Naive thymus-derived CD4-positive, alpha-beta T cell (primary cell): ENCODE results near the gene IDS. TPM values are rescaled to one million over a fixed set of nuclear protein-coding genes. Genes with fewer than 3 reads are reported as not detected.
"Not testable (repeated sequence)": the region's sequence is repeated elsewhere in the genome, so short reads cannot be mapped to it uniquely, and the experiment has no call there.

Experiments
- ATAC-seq: fragments of 150-1000 bp; cut with Tn5 transposase; 2 replicates; pipeline ENCODE4 v1.10.0; 2021; ENCODE audit warnings: mild to moderate bottlenecking, moderate library complexity
- CTCF ChIA-PET: fragments of 350-600 bp; sonication (Branson Sonifier 250); formaldehyde crosslinking; loops from one replicate; lab custom pipeline; 2021; ENCODE audit warnings: antibody characterized with exemption; lab: Charles Lee
- POLR2A ChIA-PET: fragments of 350-600 bp; sonication (Branson Sonifier 250); formaldehyde crosslinking; loops from one replicate; lab custom pipeline; 2021; ENCODE audit warnings: antibody characterized with exemption, inconsistent platforms; lab: Charles Lee
- DNase-seq, 9 donors: peaks; one replicate each; pipeline versions ENCODE4 v3.0.0 to v3.0.0-alpha.2; 2020 to 2022; ENCODE audit warnings: mixed read lengths in 1 of 9
- H3K27ac ChIP-seq: one replicate; pipeline ENCODE4 v1.7.0; 2013; ENCODE audit warnings: mild to moderate bottlenecking, low read depth, low read length, moderate library complexity
- H3K27me3 ChIP-seq, 2 donors: one replicate each; pipeline ENCODE4 v1.7.0; 2013; ENCODE audit warnings: low read length in 2 of 2, mild to moderate bottlenecking in 2 of 2, moderate library complexity in 2 of 2; ENCODE audit not compliant: control insufficient read depth in 2 of 2, insufficient read depth in 2 of 2
- H3K36me3 ChIP-seq, 3 experiments: 1 replicate in 2 of 3; 2 replicates in 1 of 3; pipeline ENCODE4 v1.7.0; 2013; ENCODE audit warnings: low read length in 3 of 3, mild to moderate bottlenecking in 3 of 3, moderate library complexity in 1 of 3; ENCODE audit not compliant: insufficient read depth in 3 of 3, control insufficient read depth in 2 of 3
- H3K4me1 ChIP-seq, 2 donors: one replicate each; pipeline ENCODE4 v1.7.0; 2013; ENCODE audit warnings: low read length in 2 of 2, mild to moderate bottlenecking in 2 of 2, moderate library complexity in 1 of 2; ENCODE audit not compliant: control insufficient read depth in 2 of 2, insufficient read depth in 2 of 2
- H3K4me3 ChIP-seq: 2 replicates; pipeline ENCODE4 v1.7.0; 2013; ENCODE audit warnings: mild to moderate bottlenecking, low read length
- H3K9me3 ChIP-seq, 3 experiments: 1 replicate in 2 of 3; 2 replicates in 1 of 3; pipeline ENCODE4 v1.7.0; 2013; ENCODE audit warnings: low read length in 3 of 3; ENCODE audit not compliant: control insufficient read depth in 2 of 3
- H3K27ac Mint-ChIP-seq, 9 donors: one replicate each; pipeline ENCODE4 v1.8.0; 2020 to 2022; ENCODE audit warnings: mixed read lengths in 9 of 9, mild to moderate bottlenecking in 8 of 9, moderate library complexity in 5 of 9, inconsistent platforms in 2 of 9
- H3K27me3 Mint-ChIP-seq, 5 donors: one replicate each; pipeline ENCODE4 v1.8.0; 2021 to 2022; ENCODE audit warnings: mixed read lengths in 5 of 5, mild to moderate bottlenecking in 1 of 5
- H3K36me3 Mint-ChIP-seq, 5 donors: one replicate each; pipeline ENCODE4 v1.8.0; 2020 to 2022; ENCODE audit warnings: mixed read lengths in 5 of 5, mild to moderate bottlenecking in 3 of 5, inconsistent platforms in 1 of 5
- H3K4me1 Mint-ChIP-seq, 7 donors: one replicate each; pipeline ENCODE4 v1.8.0; 2020 to 2022; ENCODE audit warnings: mixed read lengths in 7 of 7, mild to moderate bottlenecking in 3 of 7, inconsistent platforms in 1 of 7
- H3K4me3 Mint-ChIP-seq, 10 donors: one replicate each; pipeline ENCODE4 v1.8.0; 2020 to 2022; ENCODE audit warnings: mild to moderate bottlenecking in 10 of 10, mixed read lengths in 10 of 10, moderate library complexity in 6 of 10, inconsistent platforms in 2 of 10
- H3K9me3 Mint-ChIP-seq, 11 donors: one replicate each; pipeline ENCODE4 v1.8.0; 2020 to 2022; ENCODE audit warnings: mixed read lengths in 11 of 11, mild to moderate bottlenecking in 4 of 11, inconsistent platforms in 1 of 11, moderate library complexity in 1 of 11
- intact Hi-C, 2 donors: fragments of 100-400 bp; cut with micrococcal nuclease; formaldehyde crosslinking; loops; one replicate each; pipeline ENCODE4 v1.15.1; 2023
- polyA plus RNA-seq, 2 donors: library from polyadenylated mRNA; unstranded; fragments of 300-500 nt; fragmentation: Illumina TruSeq; gene quantifications; one replicate each; pipeline ENCODE4 v1.2.3, GENCODE V29; 2021
- total RNA-seq, 6 experiments: library from RNA in 5 of 6; stranded (reverse) in 5 of 6; gene quantifications; 1 replicate in 5 of 6; 2 replicates in 1 of 6; pipeline ENCODE4 v1.2.3 and lab custom pipeline; 2021 to 2026

IDS gene
- total and polyA plus RNA-seq, 7 experiments from 2014 or later: 73.1 to 317 (median 131) TPM

- Mint-ChIP-seq H3K36me3 (peaks cover 0 to 10% (median 0%) of the 10 kb centered on the region in 5 donors), H3K4me1 (peaks cover 14 to 38% (median 23%) of the 10 kb centered on the region in 7 donors), H3K9me3 (no peaks in the 10 kb centered on the region), H3K4me3 (peak overlapping the region; percentile 86 to 100 (median 91)), H3K27me3 (peaks cover 0 to 10% (median 0%) of the 10 kb centered on the region in 5 donors), H3K27ac (peak overlapping the region; percentile 87 to 98 (median 94))
- H3K36me3 ChIP-seq: peaks cover 0 to 25% (median 9%) of the 10 kb centered on the region in 3 experiments
- intact Hi-C loops: loop anchor here (1.0 to 10.0 kb wide), 13 partner anchors 15 to 1594 kb away; partner anchors contain the start of genes FMR1 (in 2 of the 2), TMEM185A (in 2 of the 2), CD99L2 (in 1 of the 2) and EOLA2 (in 1 of the 2)
- peak overlapping the region; percentile 98 for H3K27ac ChIP-seq
- DNase-seq (peak in 1 of 9 donors; percentile 10), ATAC-seq (no peak)
- H3K4me3 ChIP-seq: peak overlapping the region; percentile 72
- H3K9me3 ChIP-seq: no peaks in the 10 kb centered on the region
- no peaks in the 10 kb centered on the region for H3K27me3 ChIP-seq
- POLR2A ChIA-PET: interaction anchor here (0.6 to 3.7 kb wide), 8 partner anchors 8 to 1595 kb away, joined by 3 to 33 read pairs (median 4); partner anchors contain the start of genes EOLA1 and EOLA2
- CTCF ChIA-PET: interaction anchor here (1.0 kb wide), 1 partner anchor 22 kb away, joined by 5 read pairs; no protein-coding TSS in a partner anchor
- peaks cover 6 to 13% of the 10 kb centered on the region in 2 donors for H3K4me1 ChIP-seq
These were observed 565 bp upstream of the IDS start for GRCh38 chrX:149505671-149506070.

DNA sequence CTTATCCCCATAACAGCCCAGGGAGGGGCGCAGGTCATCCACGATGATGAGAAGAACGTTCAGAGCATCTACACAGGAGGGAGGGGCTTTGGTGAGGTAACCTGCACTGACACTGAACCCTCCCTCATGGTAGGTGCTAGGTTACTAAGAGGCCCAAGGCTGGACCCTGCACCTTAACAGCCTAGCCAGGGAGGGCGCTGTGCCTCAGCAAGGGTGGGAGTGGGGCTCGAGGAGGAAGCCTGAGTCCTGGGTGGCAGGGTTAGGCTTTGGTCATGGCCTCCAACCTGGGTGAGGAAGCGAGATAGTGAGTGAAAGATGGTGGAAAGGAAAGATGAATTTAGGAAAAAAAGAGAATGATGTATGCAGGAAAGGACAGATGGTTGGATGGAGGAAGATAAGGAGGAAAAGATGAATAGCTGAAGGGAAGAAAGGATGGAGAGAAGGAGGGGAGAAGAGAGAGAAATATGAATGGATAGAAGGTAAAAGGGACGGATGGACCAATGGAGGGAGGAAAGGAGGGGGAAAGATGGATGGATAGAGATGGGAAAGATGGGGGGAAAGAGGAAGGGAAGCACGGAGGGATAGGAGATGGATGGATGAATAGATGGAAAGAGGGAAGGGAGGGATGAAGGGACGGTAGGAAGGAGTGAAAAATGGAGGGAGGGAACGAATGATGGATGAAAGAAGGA lies 736 bp downstream of the IDS start:
- peaks cover 0 to 17% (median 0%) of the 10 kb centered on the region in 5 donors for H3K36me3 Mint-ChIP-seq
- no peaks in the 10 kb centered on the region for H3K9me3 Mint-ChIP-seq
- POLR2A ChIA-PET: interaction anchor here (0.7 to 3.7 kb wide), 6 partner anchors 13 to 435 kb away, joined by 3 to 33 read pairs (median 6); partner anchors contain the start of genes EOLA1 and EOLA2
- CTCF ChIA-PET: interaction anchor here (0.9 to 1.4 kb wide), 2 partner anchors 35 to 36 kb away, joined by 3 to 9 read pairs; partner anchors contain the start of gene EOLA1
- Histone ChIP-seq H3K9me3 (no peaks in the 10 kb centered on the region), H3K27me3 (no peaks in the 10 kb centered on the region), H3K27ac (peak overlapping the region; percentile 98), H3K4me1 (peaks cover 6 to 13% of the 10 kb centered on the region in 2 donors), H3K36me3 (peaks cover 0 to 35% (median 9%) of the 10 kb centered on the region in 3 experiments), H3K4me3 (peak overlapping the region; percentile 72)
- peak; percentile 32 to 67 (median 58) for DNase-seq
- H3K4me1 Mint-ChIP-seq: peaks cover 14 to 44% (median 23%) of the 10 kb centered on the region in 7 donors
- peak overlapping the region; percentile 87 to 98 (median 94) for H3K27ac Mint-ChIP-seq
- peaks cover 0 to 7% (median 0%) of the 10 kb centered on the region in 5 donors for H3K27me3 Mint-ChIP-seq
- peak overlapping the region; percentile 86 to 100 (median 91) for H3K4me3 Mint-ChIP-seq
- intact Hi-C loops: loop anchor here (2.0 to 10.0 kb wide), 9 partner anchors 16 to 1590 kb away; partner anchors contain the start of genes TMEM185A (in 2 of the 2), CD99L2 (in 1 of the 2), EOLA2 (in 1 of the 2) and FMR1 (in 1 of the 2)
- peak; percentile 58 for ATAC-seq

- ChIA-PET POLR2A (interaction anchor here (3.7 kb wide), 1 partner anchor 37 kb away, joined by 33 read pairs; the partner anchor contains the start of gene EOLA1), CTCF (interaction anchor here (0.9 to 1.4 kb wide), 2 partner anchors 36 to 37 kb away, joined by 3 to 9 read pairs; partner anchors contain the start of gene EOLA1)
- H3K9me3 Mint-ChIP-seq, H3K27me3 Mint-ChIP-seq, H3K9me3 ChIP-seq, H3K27me3 ChIP-seq: not testable (repeated sequence)
- Mint-ChIP-seq H3K4me1 (peaks cover 14 to 44% (median 23%) of the 10 kb centered on the region in 7 donors), H3K4me3 (peak overlapping the region in 9 of 10 donors; percentile 21 to 100 (median 71)), H3K36me3 (peaks cover 0 to 17% (median 0%) of the 10 kb centered on the region in 5 donors), H3K27ac (peak overlapping the region; percentile 22 to 98 (median 94))
- Histone ChIP-seq H3K36me3 (peaks cover 0 to 36% (median 12%) of the 10 kb centered on the region in 3 experiments), H3K4me1 (peaks cover 6 to 13% of the 10 kb centered on the region in 2 donors), H3K4me3 (peak overlapping the region; percentile 72), H3K27ac (peak overlapping the region; percentile 98)
- DNase-seq (peak in 8 of 9 donors; percentile 28 to 80 (median 64)), ATAC-seq (peak; percentile 71)
- intact Hi-C loops: loop anchor here (10.0 kb wide), 6 partner anchors 131 to 1589 kb away; partner anchors contain the start of genes CD99L2 (in 1 of the 2), EOLA2 (in 1 of the 2), FMR1 (in 1 of the 2) and MAMLD1 (in 1 of the 2)
These were observed 1.7 kb downstream of the IDS start for GRCh38 chrX:149503446-149503845.

DNA sequence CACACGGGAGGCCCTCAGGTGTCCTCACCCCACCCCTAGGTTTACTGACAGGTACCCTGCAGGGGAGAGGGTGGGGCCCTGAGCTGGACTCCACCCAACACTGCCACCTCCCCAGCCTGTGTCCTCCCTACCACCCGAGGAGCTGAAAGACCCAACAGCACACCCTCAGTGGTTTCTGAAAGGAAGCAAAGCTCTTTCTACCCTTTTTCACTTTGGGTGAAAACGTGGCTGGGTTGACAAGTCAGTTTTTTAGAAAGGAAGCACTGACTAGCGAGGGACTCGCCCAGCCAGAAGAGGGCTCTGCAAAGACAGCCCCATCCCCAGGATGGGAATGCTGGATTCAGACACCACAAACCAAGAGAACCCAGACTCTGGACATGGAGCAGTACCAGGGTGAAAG lies 2.2 kb downstream of the IDS start:
- Histone ChIP-seq H3K27ac (peak overlapping the region; percentile 68), H3K36me3 (peaks cover 0 to 41% (median 17%) of the 10 kb centered on the region in 3 experiments), H3K4me1 (peaks cover 6 to 13% of the 10 kb centered on the region in 2 donors)
- peak overlapping the region in 1 of 10 donors; percentile 55 for H3K4me3 Mint-ChIP-seq
- ATAC-seq, H3K27me3 Mint-ChIP-seq, H3K9me3 Mint-ChIP-seq, CTCF ChIA-PET, H3K9me3 ChIP-seq, DNase-seq, H3K4me3 ChIP-seq, H3K27me3 ChIP-seq: not testable (repeated sequence)
- H3K4me1 Mint-ChIP-seq: peaks cover 14 to 44% (median 23%) of the 10 kb centered on the region in 7 donors
- intact Hi-C loops: loop anchor here (10.0 kb wide), 6 partner anchors 132 to 1588 kb away; partner anchors contain the start of genes CD99L2 (in 1 of the 2), EOLA2 (in 1 of the 2), FMR1 (in 1 of the 2) and MAMLD1 (in 1 of the 2)
- POLR2A ChIA-PET: interaction anchor here (3.7 kb wide), 1 partner anchor 38 kb away, joined by 33 read pairs; the partner anchor contains the start of gene EOLA1
- peak overlapping the region in 5 of 9 donors; percentile 37 to 84 (median 52) for H3K27ac Mint-ChIP-seq
- peaks cover 0 to 17% (median 0%) of the 10 kb centered on the region in 5 donors for H3K36me3 Mint-ChIP-seq

GRCh38 chrX:149499766-149500165 lies 5.3 kb downstream of the IDS start:
- Mint-ChIP-seq H3K9me3 (no peaks in the 10 kb centered on the region), H3K36me3 (peaks cover 0 to 19% (median 4%) of the 10 kb centered on the region in 5 donors), H3K27me3 (no peaks in the 10 kb centered on the region), H3K27ac (peak overlapping the region in 2 of 9 donors; percentile 25 to 71), H3K4me3 (no peak overlapping the region), H3K4me1 (peaks cover 6 to 37% (median 9%) of the 10 kb centered on the region in 7 donors)
- Histone ChIP-seq H3K4me3 (no peak overlapping the region), H3K27ac (no peak overlapping the region), H3K4me1 (peaks cover 0 to 8% of the 10 kb centered on the region in 2 donors), H3K36me3 (peaks cover 13 to 70% (median 40%) of the 10 kb centered on the region in 3 experiments), H3K27me3 (no peaks in the 10 kb centered on the region), H3K9me3 (no peaks in the 10 kb centered on the region)
- ATAC-seq: no peak
- POLR2A ChIA-PET: no interaction called here
- intact Hi-C loops: loop anchor here (10.0 kb wide), 6 partner anchors 135 to 1585 kb away; partner anchors contain the start of genes CD99L2 (in 1 of the 2), EOLA2 (in 1 of the 2), FMR1 (in 1 of the 2) and MAMLD1 (in 1 of the 2)
- DNase-seq: no peak
- CTCF ChIA-PET: interaction anchor here (1.0 kb wide), 1 partner anchor 13 kb away, joined by 3 read pairs; no protein-coding TSS in a partner anchor
